Skeletal muscle tissue (tissue), 2 donors: ENCODE data around the gene EDA. TPM values are rescaled to one million over a fixed set of nuclear protein-coding genes. Genes with fewer than 3 reads are reported as not detected.
A peak's percentile ranks its signal among the peaks of the same experiment; 100 is the strongest.

ENCODE experiments used
- small RNA-seq: library from RNA; depleted of rRNA; stranded (forward); fragments of <200 nt; gene quantifications from one replicate; pipeline ENCODE3, GENCODE V24; 2014
- total RNA-seq: library from RNA; depleted of rRNA; stranded (reverse); fragments of >200 nt; gene quantifications from one replicate; pipeline ENCODE4 v1.2.3, GENCODE V29; 2014

The EDA gene
- total RNA-seq, 1 donor from 2014 or later, result 11.0 TPM

Small RNA genes within 50 kb of the gene (small RNA-seq; reads per million reads assigned to genes)
- 2.2 reads per million, percentile 86 among the genes with 10 or more reads in this experiment for gene MIR676
- not detected for gene RF00012

Other genes with a start within 250 kb of the EDA start
- gene NALF2, start 111.8 kb upstream of the EDA start, total RNA-seq, result not detected